Mammary epithelial cell (primary cell): Measurements from ENCODE around the gene DNAAF3.

ENCODE experiments used
- EZH2 ChIP-seq: IDR thresholded peaks from 2 replicates; pipeline ENCODE4 v1.6.1; 2012; ENCODE audit warnings: low read length, inconsistent platforms, borderline replicate concordance
- TF ChIP-seq, protein P1 (sequence below), 2 donors: IDR thresholded peaks in 1 of 2; conservative IDR thresholded peaks in 1 of 2; 2 replicates each; pipeline ENCODE4 v1.5.1; 2011 to 2012; ENCODE audit warnings: inconsistent platforms in 2 of 2, low read length in 2 of 2, mild to moderate bottlenecking in 2 of 2, control low read depth in 1 of 2, low read depth in 1 of 2; ENCODE audit not compliant: insufficient read depth in 1 of 2; ENCODE audit errors: extremely low read depth in 1 of 2

DNA sequence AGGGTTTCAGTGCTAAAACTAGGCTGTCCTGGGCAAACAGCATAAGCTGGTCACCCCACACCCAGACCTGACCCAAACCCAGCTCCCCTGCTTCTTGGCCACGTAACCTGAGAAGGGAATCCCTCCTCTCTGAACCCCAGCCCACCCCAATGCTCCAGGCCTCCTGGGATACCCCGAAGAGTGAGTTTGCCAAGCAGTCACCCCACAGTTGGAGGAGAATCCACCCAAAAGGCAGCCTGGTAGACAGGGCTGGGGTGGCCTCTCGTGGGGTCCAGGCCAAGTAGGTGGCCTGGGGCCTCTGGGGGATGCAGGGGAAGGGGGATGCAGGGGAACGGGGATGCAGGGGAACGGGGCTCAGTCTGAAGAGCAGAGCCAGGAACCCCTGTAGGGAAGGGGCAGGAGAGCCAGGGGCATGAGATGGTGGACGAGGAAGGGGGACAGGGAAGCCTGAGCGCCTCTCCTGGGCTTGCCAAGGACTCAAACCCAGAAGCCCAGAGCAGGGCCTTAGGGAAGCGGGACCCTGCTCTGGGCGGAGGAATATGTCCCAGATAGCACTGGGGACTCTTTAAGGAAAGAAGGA is 51.8 kb downstream of the DNAAF3 start:
- TF ChIP-seq, protein P1, sequence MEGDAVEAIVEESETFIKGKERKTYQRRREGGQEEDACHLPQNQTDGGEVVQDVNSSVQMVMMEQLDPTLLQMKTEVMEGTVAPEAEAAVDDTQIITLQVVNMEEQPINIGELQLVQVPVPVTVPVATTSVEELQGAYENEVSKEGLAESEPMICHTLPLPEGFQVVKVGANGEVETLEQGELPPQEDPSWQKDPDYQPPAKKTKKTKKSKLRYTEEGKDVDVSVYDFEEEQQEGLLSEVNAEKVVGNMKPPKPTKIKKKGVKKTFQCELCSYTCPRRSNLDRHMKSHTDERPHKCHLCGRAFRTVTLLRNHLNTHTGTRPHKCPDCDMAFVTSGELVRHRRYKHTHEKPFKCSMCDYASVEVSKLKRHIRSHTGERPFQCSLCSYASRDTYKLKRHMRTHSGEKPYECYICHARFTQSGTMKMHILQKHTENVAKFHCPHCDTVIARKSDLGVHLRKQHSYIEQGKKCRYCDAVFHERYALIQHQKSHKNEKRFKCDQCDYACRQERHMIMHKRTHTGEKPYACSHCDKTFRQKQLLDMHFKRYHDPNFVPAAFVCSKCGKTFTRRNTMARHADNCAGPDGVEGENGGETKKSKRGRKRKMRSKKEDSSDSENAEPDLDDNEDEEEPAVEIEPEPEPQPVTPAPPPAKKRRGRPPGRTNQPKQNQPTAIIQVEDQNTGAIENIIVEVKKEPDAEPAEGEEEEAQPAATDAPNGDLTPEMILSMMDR (conservative IDR thresholded peaks at IDR 0.05 in 1 of 2, IDR thresholded peaks at IDR 0.05 in 1 of 2; ENCODE audit: extremely low read depth in 1 of 2, insufficient read depth in 1 of 2, low read depth in 1 of 2, low read length in 2 of 2), result no peak
- no peak for TF ChIP-seq EZH2
